OCI-LY7 (cell line): Measurements from ENCODE around the gene C10orf90. TPM values are rescaled to one million over a fixed set of nuclear protein-coding genes. Genes with fewer than 3 reads are reported as not detected.
A peak's percentile ranks its signal among the peaks of the same experiment; 100 is the strongest.

ENCODE experiments used
- BruUV-seq: library from RNA; stranded (reverse); fragments of 400-500 nt; replicated peaks from 2 replicates; lab custom pipeline; 2021; lab: Mats Ljungman, UMichigan
- CTCF ChIA-PET: fragments of 300-600 bp; sonication (Branson Sonifier 250); formaldehyde crosslinking; loops from one replicate; lab custom pipeline; 2022; ENCODE audit warnings: antibody characterized with exemption; ENCODE audit not compliant: unreplicated experiment; lab: Charles Lee
- POLR2A ChIA-PET: fragments of 300-600 bp; sonication (Branson Sonifier 250); formaldehyde crosslinking; loops from one replicate; lab custom pipeline; 2022; ENCODE audit warnings: antibody characterized with exemption; lab: Charles Lee
- DNase-seq: peaks from one replicate; pipeline ENCODE4 v3.0.0-alpha.2; 2015; ENCODE audit warnings: low spot score
- H2AFZ ChIP-seq: fragments of 200-600 bp; sonication (generic), shearing (Covaris generic); 2 replicates; pipeline ENCODE4 v1.6.1; 2014; ENCODE audit warnings: mild to moderate bottlenecking, antibody characterized with exemption, low read length, moderate library complexity
- H3K27ac ChIP-seq: fragments of 200-600 bp; sonication (generic); 2 replicates; pipeline ENCODE4 v1.5.1; 2014; ENCODE audit warnings: mixed run types, low read depth, mild to moderate bottlenecking, moderate library complexity, low read length, inconsistent platforms; ENCODE audit not compliant: poor library complexity, severe bottlenecking
- H3K36me3 ChIP-seq: fragments of 200-600 bp; sonication (generic); 2 replicates; pipeline ENCODE4 v1.6.1; 2014; ENCODE audit warnings: mild to moderate bottlenecking, antibody characterized with exemption, low read length, moderate library complexity, mixed read lengths; ENCODE audit not compliant: insufficient read depth
- H3K4me1 ChIP-seq: fragments of 200-600 bp; sonication (generic); 2 replicates; pipeline ENCODE4 v1.5.1; 2014; ENCODE audit warnings: mild to moderate bottlenecking, low read length; ENCODE audit not compliant: insufficient read depth, poor library complexity, severe bottlenecking
- H3K4me2 ChIP-seq: fragments of 200-600 bp; sonication (generic); 2 replicates; pipeline ENCODE4 v1.6.1; 2014; ENCODE audit warnings: mild to moderate bottlenecking, low read length
- H3K4me3 ChIP-seq: fragments of 200-600 bp; sonication (generic); 2 replicates; pipeline ENCODE4 v1.5.1; 2014; ENCODE audit warnings: mild to moderate bottlenecking, low read depth, low read length; ENCODE audit not compliant: poor library complexity, severe bottlenecking
- H3K79me2 ChIP-seq: fragments of 200-600 bp; sonication (generic); 2 replicates; pipeline ENCODE4 v1.6.1; 2016; ENCODE audit warnings: low read depth, mild to moderate bottlenecking, low read length, moderate library complexity, mixed read lengths; ENCODE audit not compliant: insufficient read depth
- H3K9me2 ChIP-seq: fragments of 200-600 bp; sonication (generic); 2 replicates; pipeline ENCODE4 v1.6.1; 2016; ENCODE audit warnings: mild to moderate bottlenecking, low read length, mixed read lengths; ENCODE audit not compliant: insufficient read depth
- H3K9me3 ChIP-seq: fragments of 200-600 bp; sonication (generic); 2 replicates; pipeline ENCODE4 v1.6.1; 2014; ENCODE audit warnings: mild to moderate bottlenecking, mixed run types, low read length, mixed read lengths
- H4K20me1 ChIP-seq: fragments of 200-600 bp; sonication (generic); 2 replicates; pipeline ENCODE4 v1.6.1; 2014; ENCODE audit warnings: mild to moderate bottlenecking, antibody characterized with exemption, low read length, moderate library complexity, mixed read lengths; ENCODE audit not compliant: insufficient read depth
- CTCF ChIP-seq: fragments of 200-600 bp; sonication (generic); conservative IDR thresholded peaks from 2 replicates; pipeline ENCODE4 v1.5.1; 2014; ENCODE audit warnings: mild to moderate bottlenecking, antibody characterized with exemption, low read length, moderate library complexity, mixed read lengths
- EZH2phosphoT487 ChIP-seq: fragments of 200-600 bp; sonication (generic); IDR thresholded peaks from 2 replicates; pipeline ENCODE4 v1.6.1; 2018; ENCODE audit warnings: low read depth, borderline replicate concordance, mild to moderate bottlenecking, mixed run types, antibody characterized with exemption, low read length, moderate library complexity, mixed read lengths
- intact Hi-C: fragments of 100-400 bp; cut with micrococcal nuclease; formaldehyde crosslinking; loops from one replicate; pipeline ENCODE4 v1.10.0; 2022; ENCODE audit not compliant: unreplicated experiment
- total RNA-seq, 2 experiments: library from RNA; depleted of rRNA in 1 of 2; stranded (reverse); fragments of >200 nt in 1 of 2; shearing (Covaris generic) in 1 of 2; gene quantifications; 2 replicates each; pipeline ENCODE4 v1.2.3, GENCODE V29; 2014 to 2022

The C10orf90 gene
- total RNA-seq, 2 experiments from 2014 or later = not detected

GRCh38 chr10:126504063-126504760 is 166.3 kb downstream of the C10orf90 start:
- BruUV-seq = no TSS peak
- no peak overlapping the region for H3K4me2 ChIP-seq

GRCh38 chr10:126503392-126504062 is 167.0 kb downstream of the C10orf90 start:
- ChIA-PET CTCF (no interaction called here), POLR2A (no interaction called here)
- BruUV-seq = no TSS peak
- Histone ChIP-seq H3K4me3 (no peak overlapping the region), H3K27ac (no peak overlapping the region), H3K79me2 (no peaks in the 10 kb centered on the region), H3K36me3 (no peaks in the 10 kb centered on the region), H4K20me1 (no peaks in the 10 kb centered on the region), H3K9me3 (no peaks in the 10 kb centered on the region), H3K4me2 (no peak overlapping the region), H3K9me2 (no peaks in the 10 kb centered on the region), H2AFZ (no peak overlapping the region), H3K4me1 (no peaks in the 10 kb centered on the region)
- TF ChIP-seq EZH2phosphoT487 (no peak), CTCF (no peak)
- intact Hi-C loops = loop anchor here (5.0 kb wide), 1 partner anchor 521 kb away; no protein-coding TSS in a partner anchor
- DNase-seq = no peak

More at GRCh38 chr10:126504063-126504760, 166.3 kb downstream of the C10orf90 start:
- POLR2A ChIA-PET = no interaction called here
- peak; percentile 29 for DNase-seq
- peak; percentile 68 for TF ChIP-seq CTCF
- TF ChIP-seq EZH2phosphoT487 = no peak
- Histone ChIP-seq H3K36me3 (no peaks in the 10 kb centered on the region), H3K27ac (no peak overlapping the region), H4K20me1 (no peaks in the 10 kb centered on the region), H3K4me3 (no peak overlapping the region), H3K9me3 (no peaks in the 10 kb centered on the region), H3K4me1 (no peaks in the 10 kb centered on the region), H2AFZ (no peak overlapping the region), H3K79me2 (no peaks in the 10 kb centered on the region), H3K9me2 (no peaks in the 10 kb centered on the region)
- intact Hi-C loops = loop anchor here (5.0 kb wide), 1 partner anchor 522 kb away; no protein-coding TSS in a partner anchor
- CTCF ChIA-PET = no interaction called here
